K562 (cell line): ENCODE measurements around the gene OTOP3. TPM values are rescaled to one million over a fixed set of nuclear protein-coding genes. Genes with fewer than 3 reads are reported as not detected.

Experiments
- ATAC-seq: fragments of 200-7000 bp; cut with Tn5 transposase; 3 replicates; pipeline ENCODE4 v1.9.1; 2020; ENCODE audit warnings: moderate library complexity
- BruUV-seq: library from RNA; stranded (reverse); fragments of 400-500 nt; replicated peaks from 2 replicates; lab custom pipeline; 2021; lab: Mats Ljungman, UMichigan
- CTCF ChIA-PET: fragments of 300-600 bp; formaldehyde crosslinking; extraction: SDS; loops from one replicate; lab custom pipeline; 2021; ENCODE audit warnings: low intra/inter-chr PET ratio; lab: Yijun Ruan, JAX
- POLR2A ChIA-PET: fragments of 300-600, 350-650 bp; sonication (Branson Sonifier 250); formaldehyde crosslinking; extraction: SDS; loops from one replicate; lab custom pipeline; 2021; ENCODE audit warnings: antibody characterized with exemption, inconsistent platforms; lab: Yijun Ruan, JAX
- DNase-seq, 4 experiments: peaks; one replicate each; pipeline versions ENCODE4 v3.0.0 to v3.0.0-alpha.2; 2011 to 2018; ENCODE audit warnings: low spot score in 3 of 4, mixed read lengths in 3 of 4; ENCODE audit errors: extremely low read depth in 1 of 4
- FAIRE-seq: peaks from 2 replicates; lab custom pipeline; 2011; peaks lifted over from hg19 to GRCh38; lab: Jason Lieb, UNC
- H2AFZ ChIP-seq: 2 replicates; pipeline ENCODE4 v1.6.0; 2011; ENCODE audit warnings: low read depth, low read length, control low read depth, inconsistent platforms
- H3K27ac ChIP-seq: fragments of 200-600 bp; 3 replicates; pipeline ENCODE4 v1.8.0; 2011; ENCODE audit warnings: low read depth, mild to moderate bottlenecking, control low read depth, inconsistent platforms, low read length, moderate library complexity, mixed read lengths; ENCODE audit errors: extremely low read depth
- H3K27me3 ChIP-seq, 2 experiments: fragments of 300-600 bp in 1 of 2; 2 replicates in 1 of 2; 3 replicates in 1 of 2; pipeline versions ENCODE4 v1.6.0 to v1.8.0; 2011; ENCODE audit warnings: inconsistent platforms in 2 of 2, low read length in 2 of 2, mild to moderate bottlenecking in 1 of 2, mixed read lengths in 1 of 2, moderate library complexity in 1 of 2; ENCODE audit not compliant: control insufficient read depth in 2 of 2, insufficient read depth in 2 of 2
- H3K36me3 ChIP-seq: fragments of 300-600 bp; 3 replicates; pipeline ENCODE4 v1.8.0; 2011; ENCODE audit warnings: mild to moderate bottlenecking, low read length, inconsistent platforms; ENCODE audit not compliant: control insufficient read depth, insufficient read depth
- H3K4me1 ChIP-seq, 2 experiments: fragments of 200-600 bp in 1 of 2; replicated peaks in 1 of 2; 2 replicates in 1 of 2; 3 replicates in 1 of 2; pipeline versions ENCODE4 v1.5.1 to v1.8.0; 2011; ENCODE audit warnings: inconsistent platforms in 2 of 2, low read length in 2 of 2, mild to moderate bottlenecking in 1 of 2, mixed read lengths in 1 of 2, moderate library complexity in 1 of 2; ENCODE audit not compliant: control insufficient read depth in 2 of 2, insufficient read depth in 2 of 2
- H3K4me2 ChIP-seq: 2 replicates; pipeline ENCODE4 v1.6.1; 2011; ENCODE audit warnings: low read length, control low read depth, inconsistent platforms, mixed read lengths; ENCODE audit not compliant: insufficient read depth
- H3K4me3 ChIP-seq: fragments of 200-600 bp; sonication (generic), shearing (Covaris generic); 2 replicates; pipeline ENCODE4 v1.5.1; 2016; ENCODE audit warnings: control low read depth, inconsistent platforms
- H3K79me2 ChIP-seq: fragments of 200-600 bp; 3 replicates; pipeline ENCODE4 v1.8.0; 2011; ENCODE audit warnings: low read length, inconsistent platforms; ENCODE audit not compliant: control insufficient read depth, insufficient read depth
- H3K9ac ChIP-seq, 2 experiments: 2 replicates each; pipeline versions ENCODE4 v1.6.0 to v1.6.1; 2011; ENCODE audit warnings: low read depth in 2 of 2, low read length in 2 of 2, control low read depth in 1 of 2, inconsistent platforms in 1 of 2, mild to moderate bottlenecking in 1 of 2, mixed read lengths in 1 of 2; ENCODE audit not compliant: insufficient read depth in 1 of 2
- H3K9me1 ChIP-seq: one replicate; pipeline ENCODE4 v1.6.0; 2011; ENCODE audit warnings: inconsistent platforms, mild to moderate bottlenecking, low read length, moderate library complexity; ENCODE audit not compliant: control insufficient read depth, insufficient read depth
- H3K9me3 ChIP-seq: replicated peaks from 2 replicates; pipeline ENCODE4 v1.5.1; 2011; ENCODE audit warnings: low read depth, low read length, inconsistent platforms; ENCODE audit not compliant: control insufficient read depth, insufficient read depth
- H4K20me1 ChIP-seq: replicated peaks from 2 replicates; pipeline ENCODE4 v1.6.1; 2011; ENCODE audit warnings: low read length, inconsistent platforms, mixed read lengths; ENCODE audit not compliant: control insufficient read depth, insufficient read depth
- BRD4 ChIP-seq: fragments of 200-600 bp; sonication (generic); IDR thresholded peaks from 2 replicates; pipeline ENCODE4 v1.6.1; 2017; ENCODE audit warnings: inconsistent platforms
- EP400 ChIP-seq: fragments of 450-650 bp; IDR thresholded peaks from 2 replicates; pipeline ENCODE4 v1.6.1; 2017; ENCODE audit warnings: antibody characterized with exemption, mild to moderate bottlenecking, moderate library complexity
- KLF6 ChIP-seq: fragments of 250-450 bp; sonication (Bioruptor Pico); IDR thresholded peaks from 2 replicates; pipeline ENCODE4 v1.4.0; 2020; ENCODE audit warnings: mild to moderate bottlenecking, moderate library complexity, borderline replicate concordance
- MCM3 ChIP-seq: fragments of 450-650 bp; IDR thresholded peaks from 2 replicates; pipeline ENCODE4 v1.6.1; 2016
- NCOA6 ChIP-seq: fragments of 450-650 bp; IDR thresholded peaks from 2 replicates; pipeline ENCODE4 v1.6.1; 2017; ENCODE audit warnings: mild to moderate bottlenecking
- U2AF2 ChIP-seq: fragments of 200-400 bp; formaldehyde crosslinking; optimal IDR thresholded peaks from 2 replicates; pipeline ENCODE3; 2017; ENCODE audit warnings: low read depth, mild to moderate bottlenecking, low read length
- WGBS: fragments of 100-300 bp; shearing (Covaris generic); methylation state at CpG from one replicate; pipeline ENCODE4 v1.1.6; 2016; ENCODE audit warnings: low coverage, mixed read lengths; ENCODE audit not compliant: insufficient coverage; ENCODE audit errors: missing lambda C conversion rate; 5-methylcytosine and 5-hydroxymethylcytosine counted together
- in situ Hi-C: fragments of 300-500 bp; cut with MboI; formaldehyde crosslinking; loops from 4 replicates; pipeline ENCODE4 v1.15.0; 2018; ENCODE audit warnings: inconsistent platforms, mixed read lengths
- intact Hi-C: fragments of 100-400 bp; cut with micrococcal nuclease; formaldehyde crosslinking; loops from 2 replicates; pipeline ENCODE4 v1.14.2; 2022
- polyA plus RNA-seq, 8 experiments: library from polyadenylated mRNA; depleted of rRNA in 4 of 8; stranded (reverse) in 5 of 8; unstranded in 3 of 8; fragments of >200 nt; fragmentation: Nextera tagmentation in 2 of 8; fragmentation: Illumina TruSeq in 1 of 8; extraction: Ambion mirVana in 2 of 8; extraction: Trizol in 1 of 8; gene quantifications; 2 replicates each; pipeline versions ENCODE4 v1.2.1 to v1.2.3, GENCODE V29; 2011 to 2014; ENCODE audit warnings: inconsistent platforms in 1 of 8, missing spikeins in 1 of 8
- total RNA-seq, 7 experiments: library from RNA; depleted of rRNA in 6 of 7; stranded (reverse); fragments of >200 nt in 6 of 7; fragmentation: Illumina TruSeq in 2 of 7; extraction: Trizol in 2 of 7; gene quantifications; 2 replicates each; pipeline versions ENCODE4 v1.2.1 to v1.2.3, GENCODE V29; 2011 to 2021; ENCODE audit warnings: low replicate concordance in 1 of 7
- TF ChIP-seq, protein P1 (sequence below): fragments of 250-450 bp; sonication (Bioruptor Pico); IDR thresholded peaks from 2 replicates; pipeline ENCODE4 v1.8.0; 2022; ENCODE audit warnings: moderate library complexity, mild to moderate bottlenecking, inconsistent platforms

OTOP3 gene
- total and polyA plus RNA-seq, 9 of the 15 experiments (the other 6 are each of a cell fraction or from before 2014, with no cell fraction given) = not detected

DNA sequence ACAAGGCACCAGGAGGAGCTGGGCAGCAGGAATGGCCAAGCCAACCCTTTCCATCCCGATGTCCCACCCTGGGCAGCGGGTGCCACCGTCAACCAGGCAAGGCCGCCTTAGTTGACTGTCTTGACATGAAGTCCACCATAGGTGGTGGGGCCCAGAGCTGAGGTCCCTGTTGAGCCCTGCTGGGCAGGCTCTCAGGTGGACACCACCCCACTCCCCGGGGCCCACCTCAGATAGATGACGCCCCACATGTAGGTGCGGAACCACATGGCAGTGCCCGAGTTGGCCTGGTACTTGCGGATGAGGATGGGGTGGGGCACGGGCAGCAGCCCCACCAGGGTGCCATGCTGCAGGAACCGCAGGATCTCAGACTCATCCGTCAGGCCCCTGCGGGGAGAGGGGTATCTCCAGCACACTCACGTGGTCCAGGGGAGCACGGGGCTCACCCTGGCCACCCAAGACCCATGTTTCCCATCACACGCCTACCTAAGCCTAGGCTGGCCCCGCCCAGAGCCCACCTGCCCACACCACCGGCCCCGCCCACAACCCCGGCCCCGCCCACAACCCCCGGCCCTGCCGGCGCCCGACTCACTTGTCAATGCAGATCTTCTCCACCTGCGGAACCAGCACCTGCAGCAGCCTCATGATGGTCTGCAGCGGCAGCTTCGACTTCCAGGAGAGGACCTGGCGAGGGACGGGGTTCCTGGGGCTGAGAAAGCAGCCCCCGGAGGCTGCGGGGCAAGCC, 16.2 kb downstream of the OTOP3 start:
- Histone ChIP-seq H3K9ac (peak overlapping the region in 1 of 2 experiments; percentile 52; a peak in 1 of 4 replicates), H3K9me3 (peaks cover 4% of the 10 kb centered on the region; the same call in 1 of the 2 replicates), H3K27ac (no peak overlapping the region), H3K4me3 (no peak overlapping the region), H3K27me3 (peaks cover 13 to 42% of the 10 kb centered on the region in 2 experiments; a peak in 4 of 5 replicates), H2AFZ (no peak overlapping the region), H3K4me1 (peaks cover 0 to 37% of the 10 kb centered on the region in 2 experiments; a peak in 3 of 5 replicates), H3K4me2 (no peak overlapping the region), H3K36me3 (no peaks in the 10 kb centered on the region), H4K20me1 (no peaks in the 10 kb centered on the region), H3K79me2 (no peaks in the 10 kb centered on the region), H3K9me1 (no peaks in the 10 kb centered on the region)
- CTCF ChIA-PET = no interaction called here
- BruUV-seq = no TSS peak
- ATAC-seq (no peak), FAIRE-seq (no peak), DNase-seq (peak in 1 of 4 experiments; percentile 38)
- intact Hi-C loops (no loop called here), in situ Hi-C loops (no loop called here)
- POLR2A ChIA-PET = interaction anchor here (0.7 to 0.9 kb wide), 4 partner anchors 9 to 203 kb away, joined by 3 to 6 read pairs (median 4); partner anchors contain the start of gene JPT1
- WGBS = 19% methylated on average over 22 of the region's 32 CpGs
- TF ChIP-seq MCM3 = no peak
- TF ChIP-seq U2AF2 = no peak
- TF ChIP-seq KLF6 (CRISPR knock-in tag) = no peak
- TF ChIP-seq NCOA6 = no peak
- no peak for TF ChIP-seq EP400
- no peak for TF ChIP-seq BRD4
- TF ChIP-seq, protein P1, sequence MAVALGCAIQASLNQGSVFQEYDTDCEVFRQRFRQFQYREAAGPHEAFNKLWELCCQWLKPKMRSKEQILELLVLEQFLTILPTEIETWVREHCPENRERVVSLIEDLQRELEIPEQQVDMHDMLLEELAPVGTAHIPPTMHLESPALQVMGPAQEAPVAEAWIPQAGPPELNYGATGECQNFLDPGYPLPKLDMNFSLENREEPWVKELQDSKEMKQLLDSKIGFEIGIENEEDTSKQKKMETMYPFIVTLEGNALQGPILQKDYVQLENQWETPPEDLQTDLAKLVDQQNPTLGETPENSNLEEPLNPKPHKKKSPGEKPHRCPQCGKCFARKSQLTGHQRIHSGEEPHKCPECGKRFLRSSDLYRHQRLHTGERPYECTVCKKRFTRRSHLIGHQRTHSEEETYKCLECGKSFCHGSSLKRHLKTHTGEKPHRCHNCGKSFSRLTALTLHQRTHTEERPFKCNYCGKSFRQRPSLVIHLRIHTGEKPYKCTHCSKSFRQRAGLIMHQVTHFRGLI = no peak
